ENCODE results near the gene UROC1.

The UROC1 gene

GRCh38 chr3:126478581-126479310 lies 38.8 kb downstream of the UROC1 start:
- DNase-seq (ENCODE audit: low read depth in 2 of 2): no peak

DNA sequence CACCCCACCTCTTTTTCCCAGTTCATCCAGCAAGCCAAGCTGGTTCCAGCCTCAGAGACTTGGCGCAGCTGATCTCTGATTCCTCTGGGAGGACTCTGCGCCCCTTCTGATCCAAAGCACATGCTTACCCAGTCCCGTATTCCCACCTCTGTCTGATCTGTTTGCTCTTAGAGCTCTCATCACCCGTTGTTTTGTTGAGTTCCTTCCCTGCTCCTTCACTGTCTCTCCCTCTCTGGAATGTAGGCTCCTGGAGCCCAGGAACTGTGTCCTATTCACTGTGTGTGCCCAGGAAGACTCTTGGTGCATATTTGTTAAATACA lies 40.6 kb downstream of the UROC1 start:
- DNase-seq (ENCODE audit: low read depth in 2 of 2): no peak

DNA sequence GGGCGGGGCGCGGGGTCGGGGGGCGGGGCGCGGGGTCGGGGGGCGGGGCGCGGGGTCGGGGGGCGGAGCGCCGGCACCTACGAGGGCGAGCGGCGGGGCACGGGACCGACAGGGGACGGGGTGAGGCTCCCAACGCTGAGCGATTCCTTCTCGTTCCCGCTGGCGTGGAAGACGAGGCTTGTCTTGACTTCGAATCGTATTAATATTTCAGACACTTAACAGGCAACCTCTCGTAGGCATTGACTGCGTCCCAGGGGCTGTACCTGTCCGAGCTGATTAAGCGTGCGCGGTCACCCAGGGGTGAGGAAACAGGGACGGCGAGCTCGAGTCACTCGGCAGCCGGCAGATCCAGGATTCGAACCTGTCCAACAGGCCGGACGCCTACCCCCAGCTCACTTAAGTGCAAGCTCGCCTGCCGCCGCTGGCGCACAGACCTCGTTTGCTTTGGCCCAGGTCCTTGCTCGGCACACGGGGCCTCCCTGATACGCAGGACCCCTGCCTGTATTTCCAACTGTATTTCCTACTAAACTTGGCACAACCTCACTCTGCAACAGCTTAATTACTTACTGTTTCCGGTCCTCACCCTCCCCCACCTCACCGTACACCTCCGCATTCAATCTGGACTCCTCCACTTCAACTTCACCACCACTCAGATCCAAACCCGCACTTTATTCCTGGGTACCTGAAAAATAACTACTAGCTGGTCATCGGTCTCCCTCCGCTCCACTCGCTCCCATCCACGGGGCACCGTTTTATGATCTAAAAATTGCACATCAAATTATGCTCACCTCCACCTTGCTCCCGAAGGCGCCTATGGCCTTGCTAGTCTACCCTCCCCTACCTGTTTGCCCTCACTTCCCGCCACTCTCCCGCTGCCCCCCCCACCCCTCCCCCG lies 41.2 kb downstream of the UROC1 start:
- DNase-seq (ENCODE audit: low read depth in 2 of 2): no peak

DNA sequence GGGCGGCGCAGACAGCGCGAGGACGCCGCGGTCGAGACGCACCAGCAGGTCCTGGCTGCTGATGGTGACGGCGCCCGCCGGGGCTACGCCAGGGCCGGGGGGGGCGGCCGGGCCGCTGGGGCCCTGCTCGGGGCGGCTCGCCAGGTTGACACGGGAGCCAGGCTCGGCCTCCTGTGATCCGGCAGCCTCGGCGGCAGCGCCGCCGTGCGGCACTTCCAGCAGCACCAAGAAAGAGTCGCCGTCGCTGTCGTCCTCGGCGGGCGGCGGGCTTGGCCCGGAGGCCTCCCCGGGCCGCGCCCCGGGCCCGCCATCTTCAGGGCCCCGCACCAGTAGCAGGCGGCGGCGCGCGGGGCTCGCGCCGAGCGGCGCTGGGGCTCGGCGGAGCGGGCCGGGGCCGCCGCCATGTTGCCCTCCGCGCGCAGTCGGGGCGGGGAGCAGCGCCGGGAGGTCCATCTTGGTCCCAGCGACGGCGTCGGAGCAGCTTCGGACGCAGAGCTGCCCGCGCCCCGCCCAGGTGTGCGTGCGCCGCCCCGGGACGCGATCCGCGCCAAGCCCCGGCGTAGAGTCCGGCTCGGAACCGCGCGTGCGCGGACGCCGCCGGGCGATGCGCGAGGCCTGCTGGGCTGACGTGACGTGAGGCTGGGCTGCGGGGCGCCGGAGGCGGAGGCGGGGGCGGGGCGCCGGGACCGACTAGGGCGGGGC lies 42.0 kb downstream of the UROC1 start, which contains the start of gene ZXDC:
TSS of gene ZXDC (minus strand) at position 479 of the 702 bp plus-strand sequence. CDS start at position 453, 26 bp downstream.
- DNase-seq (ENCODE audit: low read depth in 2 of 2): peak; percentile 85 to 89

DNA sequence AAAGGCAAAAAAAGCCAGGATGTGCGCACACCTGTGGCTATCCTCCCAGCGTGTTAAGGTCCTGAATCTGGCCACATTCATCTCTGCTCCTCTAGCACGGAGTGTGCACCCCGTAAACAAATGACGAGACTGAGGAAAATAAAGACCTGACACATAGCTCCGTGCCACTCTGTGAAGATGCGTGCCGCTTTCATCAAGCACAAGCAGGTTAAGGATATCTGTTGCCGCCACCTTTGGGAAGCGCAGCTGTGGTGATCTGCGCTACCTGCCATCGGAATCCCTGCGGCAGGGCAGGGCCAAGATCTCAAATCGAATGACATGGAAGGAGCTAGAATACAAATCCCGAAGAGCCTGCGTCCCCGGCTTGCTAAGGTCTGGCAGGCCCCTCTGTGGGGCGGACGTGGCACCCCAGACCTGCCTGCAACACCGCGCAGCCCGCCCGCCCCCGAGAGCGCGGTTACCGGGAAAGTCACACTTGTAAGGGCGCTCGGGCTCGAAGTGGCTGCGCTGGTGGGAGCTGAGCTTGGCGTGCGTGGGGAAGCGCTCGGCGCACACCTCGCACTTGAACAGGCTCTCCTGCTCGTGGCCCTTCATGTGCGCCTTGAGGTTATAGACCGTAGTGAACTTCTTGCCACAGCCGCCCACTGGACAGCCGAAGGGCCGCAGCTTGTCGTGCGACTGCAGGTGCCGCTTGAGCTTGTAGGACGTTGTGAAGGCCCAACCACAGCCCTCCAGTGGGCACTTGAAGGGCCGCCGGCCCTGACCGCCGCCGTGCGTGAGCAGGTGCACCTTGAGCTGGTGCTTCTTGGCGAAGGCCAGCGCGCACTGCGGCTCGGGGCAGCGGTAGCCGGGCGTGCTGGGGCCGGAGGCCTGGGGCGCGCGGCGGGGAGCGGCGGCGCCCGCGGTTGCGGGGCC lies 42.8 kb downstream of the UROC1 start:
- peak in 1 of 2 experiments; percentile 20 for DNase-seq (ENCODE audit: low read depth in 2 of 2)

GRCh38 chr3:126473292-126474168 lies 44.0 kb downstream of the UROC1 start:
- DNase-seq (ENCODE audit: low read depth in 2 of 2): no peak

- DNase-seq (ENCODE audit: low read depth in 2 of 2): no peak
Observed at GRCh38 chr3:126472277-126473006, 45.1 kb downstream of the UROC1 start.

- no peak for DNase-seq (ENCODE audit: low read depth in 2 of 2)
Observed at GRCh38 chr3:126469479-126469878, 48.1 kb downstream of the UROC1 start.

DNA sequence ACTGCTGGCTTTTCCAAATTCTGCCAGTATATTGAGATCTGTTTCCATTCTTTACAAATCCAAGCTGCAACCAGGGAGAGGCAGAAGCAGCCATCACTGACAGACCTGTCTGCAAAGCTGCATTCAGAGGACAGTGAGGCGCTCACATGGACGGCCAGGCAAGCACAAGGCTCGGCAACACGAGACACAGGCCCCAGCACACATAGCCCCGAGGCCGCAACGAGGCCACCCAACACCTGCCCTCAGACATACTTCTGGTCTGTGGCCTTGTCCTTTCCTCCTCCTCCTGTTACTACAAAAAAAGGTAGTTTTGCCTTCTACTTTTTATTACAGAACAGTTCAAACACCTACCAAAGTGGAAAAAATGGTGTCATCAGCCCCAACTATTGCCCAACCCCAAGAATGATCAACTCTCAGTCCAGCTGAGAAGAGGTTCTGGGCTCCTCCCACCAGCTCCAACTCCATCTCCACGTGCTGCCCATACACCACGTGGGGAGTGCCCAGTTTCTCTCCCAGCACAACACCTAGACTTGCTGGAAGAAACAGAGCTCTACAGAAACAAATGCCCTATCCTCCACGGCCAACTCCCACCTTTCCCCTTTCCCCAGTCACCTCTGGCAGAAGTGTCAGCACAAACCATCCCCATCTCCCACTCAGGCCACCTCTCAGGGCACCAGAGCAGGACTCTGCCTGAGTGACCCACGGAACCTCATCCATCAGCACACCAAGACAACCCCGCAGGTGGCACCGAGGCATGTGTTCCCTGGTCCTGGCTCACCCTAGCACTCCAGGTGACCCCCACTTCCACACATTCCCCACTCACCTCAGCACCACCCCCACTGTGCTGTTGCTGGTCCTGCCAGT lies 49.3 kb downstream of the UROC1 start:
- no peak for DNase-seq (ENCODE audit: low read depth in 2 of 2)

DNA sequence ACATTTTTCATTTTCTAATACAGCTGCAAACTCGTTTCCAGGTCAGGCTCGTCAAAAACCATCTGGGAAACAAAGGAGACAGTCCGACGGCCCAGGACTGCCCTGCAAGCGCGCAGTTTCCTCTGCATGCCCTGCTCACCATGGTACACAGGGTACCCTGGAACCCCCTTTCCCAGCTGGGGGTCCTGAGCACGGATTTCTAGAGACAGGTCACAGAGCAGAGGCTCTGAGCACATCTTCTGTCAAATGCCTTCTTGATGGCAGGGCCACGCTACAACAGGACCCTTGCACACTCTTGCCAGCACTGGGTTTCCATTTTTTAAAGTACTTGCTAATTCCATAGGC lies 50.0 kb downstream of the UROC1 start:
- DNase-seq (ENCODE audit: low read depth in 2 of 2): no peak

GRCh38 chr3:126466886-126467610 lies 50.5 kb downstream of the UROC1 start:
- no peak for DNase-seq (ENCODE audit: low read depth in 2 of 2)

DNA sequence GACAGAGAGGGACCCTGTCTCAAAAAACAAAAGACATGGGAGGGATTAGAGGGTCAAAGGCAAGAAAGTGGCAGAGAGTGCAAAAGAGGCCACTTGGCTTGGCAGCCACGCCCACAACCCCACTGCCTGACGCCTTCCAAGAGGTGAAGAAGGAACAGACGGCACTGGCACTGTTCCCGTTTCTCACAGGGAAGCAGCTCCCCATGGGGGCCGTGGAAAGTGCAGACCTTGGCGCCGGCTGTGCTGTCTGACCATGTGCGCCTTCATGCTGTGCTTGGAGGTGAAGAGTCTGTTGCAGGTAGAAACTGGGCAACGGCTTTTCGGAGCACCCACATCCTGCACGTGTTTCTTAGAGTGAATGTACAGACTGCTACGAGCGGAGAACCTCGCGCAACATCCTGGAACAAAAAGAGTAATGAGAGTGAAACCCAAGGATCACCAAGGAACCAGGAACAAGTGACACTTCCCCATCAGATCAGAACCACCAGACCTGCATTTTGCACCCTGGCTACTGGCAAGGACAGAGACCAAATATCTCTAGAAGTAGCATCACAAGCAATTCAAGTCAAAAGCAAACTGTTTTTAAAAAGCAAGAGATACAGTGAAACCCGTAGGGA lies 51.5 kb downstream of the UROC1 start:
- DNase-seq (ENCODE audit: low read depth in 2 of 2): no peak

- no peak for DNase-seq (ENCODE audit: low read depth in 2 of 2)
Observed at GRCh38 chr3:126464997-126465396, 52.6 kb downstream of the UROC1 start.

- DNase-seq (ENCODE audit: low read depth in 2 of 2): no peak
Observed at GRCh38 chr3:126464494-126464893, 53.1 kb downstream of the UROC1 start.

- DNase-seq (ENCODE audit: low read depth in 2 of 2): no peak
Observed at GRCh38 chr3:126464093-126464492, 53.5 kb downstream of the UROC1 start.

DNA sequence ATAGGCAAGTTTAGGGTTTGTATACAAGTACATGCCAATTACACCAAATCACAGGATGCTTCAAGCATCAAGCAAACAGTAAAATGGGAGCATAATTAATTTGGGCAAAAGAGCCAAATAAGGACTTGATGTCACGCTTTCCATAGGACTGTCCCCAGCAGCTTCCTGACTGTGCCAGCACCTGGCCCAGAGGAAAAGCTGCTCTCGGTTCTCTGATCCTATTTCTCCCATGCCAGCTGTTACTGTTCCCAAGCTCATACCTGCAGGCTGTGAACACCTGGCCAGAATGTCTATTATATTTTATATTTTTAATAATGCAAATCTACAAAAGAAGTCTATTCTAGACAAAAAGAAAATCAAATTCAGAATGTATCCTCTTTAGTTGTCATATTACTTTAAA lies 54.1 kb downstream of the UROC1 start:
- DNase-seq (ENCODE audit: low read depth in 2 of 2): no peak

DNA sequence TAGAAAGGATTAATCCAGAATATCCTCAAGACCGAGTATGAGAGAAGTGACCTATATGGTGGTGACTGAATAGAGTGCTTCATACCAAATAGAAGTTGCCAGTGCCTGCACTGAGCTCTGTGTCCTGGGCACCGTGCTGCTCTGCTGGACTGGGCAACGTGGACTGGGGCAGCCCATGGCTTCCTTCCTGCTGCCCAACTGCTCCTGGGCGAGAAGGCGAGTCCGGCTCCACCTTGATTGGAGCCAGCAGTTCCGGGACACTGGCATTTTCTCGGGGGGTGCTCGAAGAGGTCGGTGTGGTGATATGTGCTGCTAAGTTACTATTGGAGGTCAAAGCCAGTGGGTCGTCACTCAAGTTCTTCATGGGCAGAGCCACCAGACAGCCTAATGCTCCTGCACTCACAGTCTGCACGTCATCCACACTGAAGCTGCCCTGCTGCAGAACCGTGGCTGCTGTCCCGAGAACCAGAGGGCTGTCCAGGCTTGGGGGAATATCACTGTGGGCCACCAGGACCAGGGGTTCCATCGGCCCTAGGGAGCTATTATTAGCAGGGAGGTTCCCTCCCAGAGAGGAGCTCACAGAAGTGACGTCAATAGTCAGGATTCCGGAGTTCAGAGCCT lies 56.0 kb downstream of the UROC1 start:
- DNase-seq (ENCODE audit: low read depth in 2 of 2): no peak
